ENCODE measurements around the gene SYTL1. TPM values are rescaled to one million over a fixed set of nuclear protein-coding genes. Genes with fewer than 3 reads are reported as not detected.

Gene SYTL1
- total RNA-seq, 2 donors from 2014 or later: 24.2 to 39.5 TPM

DNA sequence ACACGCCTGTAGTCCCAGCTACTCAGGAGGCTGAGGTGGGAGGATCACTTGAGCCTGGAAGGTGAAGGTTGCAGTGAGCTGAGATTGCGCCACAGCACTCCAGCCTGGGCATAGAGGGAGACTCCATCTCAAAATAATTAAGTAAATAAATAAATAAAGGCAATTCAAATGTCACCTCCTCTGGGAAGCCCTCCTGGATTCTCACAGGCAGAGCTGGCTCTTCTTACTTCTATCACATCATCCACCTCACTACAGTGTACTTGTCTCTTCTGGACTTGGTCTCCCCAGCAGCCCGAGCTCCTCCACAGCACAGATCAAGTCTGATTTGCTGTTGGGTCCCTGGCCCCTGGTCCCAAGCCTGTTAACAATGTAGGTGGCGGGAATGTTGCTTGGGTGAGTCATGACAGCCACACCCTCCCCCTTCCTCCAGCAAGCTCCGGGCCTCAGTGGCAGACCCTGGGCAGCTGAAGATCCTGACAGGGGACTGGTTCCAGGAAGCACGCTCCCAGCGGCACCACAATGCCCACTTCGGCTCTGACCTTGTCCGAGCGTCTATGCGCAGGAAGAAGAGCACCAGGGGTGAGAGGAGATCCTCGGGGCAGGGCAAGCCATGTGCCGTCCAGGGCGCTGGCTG, 5.3 kb downstream of the SYTL1 start:
- peaks cover 25 to 29% of the 10 kb centered on the region in 2 donors for H3K4me1 Mint-ChIP-seq (ENCODE audit: low read depth in 2 of 2)
- ATAC-seq: no peak
- H3K4me3 Mint-ChIP-seq: no peak overlapping the region
- no peaks in the 10 kb centered on the region for H3K36me3 Mint-ChIP-seq
- DNase-seq (ENCODE audit: low spot score): no peak
- H3K27ac Mint-ChIP-seq: no peak overlapping the region
- H3K9me3 Mint-ChIP-seq: no peaks in the 10 kb centered on the region
- H3K27me3 Mint-ChIP-seq: no peaks in the 10 kb centered on the region

DNA sequence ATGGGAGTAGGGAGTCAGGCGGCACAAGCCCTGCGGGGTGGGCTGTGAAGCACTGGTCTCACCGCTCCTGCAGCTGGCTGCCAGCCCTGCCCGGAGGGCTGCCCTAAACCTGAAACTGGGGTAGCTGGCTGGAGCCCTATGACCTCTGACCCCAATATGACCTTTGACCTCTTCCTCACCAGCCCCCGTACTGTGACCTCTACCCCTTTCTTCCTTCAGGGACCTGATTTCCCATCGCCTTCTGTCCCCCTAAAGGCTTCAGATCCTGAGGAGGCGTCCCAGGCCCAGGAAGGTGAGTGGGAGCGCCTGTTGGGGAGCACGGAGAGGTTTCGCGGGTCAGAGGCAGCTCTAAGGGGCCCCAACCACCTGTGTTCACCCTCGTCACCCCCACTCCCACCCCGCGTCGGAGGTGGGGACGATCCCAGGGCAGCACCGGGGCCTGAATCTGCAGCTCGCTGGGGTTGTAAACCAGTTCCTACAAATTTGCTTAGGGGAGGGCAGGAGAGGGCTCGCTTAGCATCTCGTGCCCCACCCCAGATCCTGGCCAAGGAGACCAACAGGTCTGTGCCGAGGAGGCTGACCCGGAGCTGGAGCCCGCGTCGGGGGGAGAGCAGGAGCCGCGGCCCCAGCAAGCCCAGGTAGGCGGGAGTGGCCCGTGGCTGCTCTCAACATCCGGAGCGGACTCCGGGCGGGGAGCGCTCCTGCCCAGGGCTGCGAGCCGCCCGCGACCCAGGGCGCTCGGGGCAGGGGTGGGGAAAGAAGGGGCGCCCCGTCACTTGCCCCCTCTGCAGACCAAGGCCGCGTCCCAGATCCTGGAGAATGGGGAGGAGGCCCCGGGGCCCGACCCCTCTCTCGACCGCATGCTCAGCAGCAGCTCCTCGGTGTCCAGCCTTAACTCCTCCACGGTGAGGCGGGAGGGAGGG, 7.3 kb downstream of the SYTL1 start:
- H3K4me1 Mint-ChIP-seq (ENCODE audit: low read depth in 2 of 2): peaks cover 8 to 11% of the 10 kb centered on the region in 2 donors
- H3K36me3 Mint-ChIP-seq: no peaks in the 10 kb centered on the region
- peak; percentile 77 to 78 for ATAC-seq
- no peak for DNase-seq (ENCODE audit: low spot score)
- H3K4me3 Mint-ChIP-seq: no peak overlapping the region
- no peaks in the 10 kb centered on the region for H3K9me3 Mint-ChIP-seq
- H3K27me3 Mint-ChIP-seq: no peaks in the 10 kb centered on the region
- no peak overlapping the region for H3K27ac Mint-ChIP-seq

DNA sequence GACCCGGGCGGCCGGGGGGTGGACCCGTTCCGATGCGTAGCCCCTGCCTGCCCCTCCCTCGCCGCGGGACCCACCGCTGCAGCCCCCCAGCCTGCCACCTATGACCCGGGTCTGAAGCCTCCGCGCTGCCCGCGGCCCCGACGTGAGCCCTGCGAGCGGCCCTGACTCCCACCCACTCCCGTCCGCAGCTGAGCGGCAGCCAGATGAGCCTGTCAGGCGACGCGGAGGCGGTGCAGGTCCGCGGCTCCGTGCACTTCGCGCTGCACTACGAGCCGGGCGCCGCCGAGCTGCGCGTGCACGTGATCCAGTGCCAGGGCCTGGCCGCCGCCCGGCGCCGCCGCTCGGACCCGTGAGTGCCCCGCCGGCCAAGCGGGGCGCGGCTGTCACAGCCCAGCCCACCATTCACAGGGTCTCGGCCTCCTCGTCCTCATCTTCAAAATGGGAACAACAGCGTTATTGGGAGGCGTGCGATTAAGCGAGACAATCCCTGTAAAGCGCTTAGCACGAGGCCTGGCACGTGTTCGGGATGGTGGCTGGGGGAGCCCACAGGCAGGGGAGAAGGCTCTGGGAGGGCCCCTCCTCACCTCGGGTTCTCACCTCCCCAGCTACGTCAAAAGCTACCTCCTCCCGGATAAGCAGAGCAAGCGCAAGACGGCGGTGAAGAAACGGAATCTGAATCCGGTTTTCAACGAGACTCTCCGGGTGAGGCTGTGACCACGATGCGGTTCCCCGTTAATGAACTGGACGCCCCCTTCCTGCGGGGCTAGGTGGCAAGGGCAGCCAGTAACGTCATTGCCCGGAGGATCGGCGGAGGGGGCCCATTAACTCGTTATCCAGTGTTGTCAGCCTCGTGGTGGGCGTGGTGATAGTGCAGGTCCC, 8.2 kb downstream of the SYTL1 start:
- ATAC-seq: peak; percentile 67 to 79
- Mint-ChIP-seq H3K4me1 (ENCODE audit: low read depth in 2 of 2) (peaks cover 8% of the 10 kb centered on the region in 2 donors), H3K36me3 (no peaks in the 10 kb centered on the region), H3K27ac (no peak overlapping the region), H3K9me3 (no peaks in the 10 kb centered on the region), H3K27me3 (no peaks in the 10 kb centered on the region), H3K4me3 (no peak overlapping the region)
- DNase-seq (ENCODE audit: low spot score): no peak

DNA sequence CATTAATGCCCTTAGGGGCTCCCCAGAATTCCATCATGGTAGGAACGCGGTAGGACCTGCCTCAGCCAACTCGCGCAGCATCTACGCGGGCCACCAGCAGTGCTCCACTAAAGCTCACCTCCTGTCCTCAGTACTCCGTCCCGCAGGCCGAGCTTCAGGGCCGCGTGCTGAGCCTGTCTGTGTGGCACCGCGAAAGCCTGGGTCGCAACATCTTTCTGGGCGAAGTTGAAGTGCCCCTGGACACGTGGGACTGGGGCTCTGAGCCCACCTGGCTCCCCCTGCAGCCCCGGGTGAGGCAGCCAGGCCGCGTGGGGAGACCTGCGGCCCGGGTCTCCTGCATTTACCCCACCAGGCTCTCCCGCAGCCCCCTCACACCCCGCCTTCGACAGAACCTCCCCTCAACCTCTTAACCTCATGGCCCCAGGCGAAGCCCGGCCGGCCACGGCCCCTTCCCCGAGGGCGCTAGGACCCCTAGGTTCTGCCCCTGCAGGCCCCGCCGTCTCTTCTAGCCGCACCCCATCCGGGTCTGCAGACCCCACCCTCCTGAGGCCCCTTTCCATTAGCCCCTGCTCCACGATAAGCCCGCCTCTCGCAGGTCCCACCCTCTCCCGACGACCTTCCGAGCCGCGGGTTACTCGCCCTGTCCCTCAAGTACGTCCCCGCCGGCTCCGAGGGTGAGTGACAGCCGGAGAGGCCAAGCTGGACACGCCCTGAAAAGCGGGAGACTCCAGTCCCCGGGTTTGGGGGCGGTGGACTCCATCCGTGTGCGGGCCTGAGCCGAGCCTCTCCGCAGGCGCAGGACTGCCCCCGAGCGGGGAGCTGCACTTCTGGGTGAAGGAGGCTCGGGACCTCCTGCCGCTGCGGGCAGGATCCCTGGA, 9.1 kb downstream of the SYTL1 start:
- ATAC-seq: no peak
- H3K4me3 Mint-ChIP-seq: no peak overlapping the region
- no peaks in the 10 kb centered on the region for H3K9me3 Mint-ChIP-seq
- no peaks in the 10 kb centered on the region for H3K36me3 Mint-ChIP-seq
- no peak overlapping the region for H3K27ac Mint-ChIP-seq
- H3K4me1 Mint-ChIP-seq (ENCODE audit: low read depth in 2 of 2): peaks cover 11 to 15% of the 10 kb centered on the region in 2 donors
- H3K27me3 Mint-ChIP-seq: no peaks in the 10 kb centered on the region
- DNase-seq (ENCODE audit: low spot score): no peak

DNA sequence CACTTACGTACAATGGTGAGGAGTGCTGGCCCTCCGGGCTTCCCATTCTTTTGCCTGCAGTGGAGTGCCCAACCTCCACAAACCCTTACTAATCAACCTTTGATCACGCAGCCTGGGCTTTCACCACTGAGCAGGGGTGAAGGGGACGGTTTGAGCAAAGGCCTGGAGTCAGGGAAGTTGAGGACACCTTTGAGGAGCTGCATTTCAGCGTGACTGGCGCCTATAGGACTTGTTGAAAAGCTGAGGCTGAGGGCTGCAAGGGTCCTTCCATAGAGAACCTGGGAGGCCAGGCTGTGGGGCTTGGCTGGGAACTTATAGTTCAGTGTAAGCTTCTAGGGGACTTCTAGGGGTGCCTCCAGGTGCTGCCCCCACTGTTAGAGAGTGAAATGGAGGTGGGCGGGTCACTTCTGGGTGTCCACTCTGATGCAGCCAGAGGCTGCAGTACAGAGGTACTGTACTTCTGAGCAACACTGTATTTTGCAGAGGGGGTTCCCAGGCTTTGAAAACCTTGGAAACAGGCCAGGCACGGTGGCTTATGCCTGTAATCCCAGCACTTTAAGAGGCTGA, 9.8 kb downstream of the SYTL1 start:
- H3K4me3 Mint-ChIP-seq: no peak overlapping the region
- no peaks in the 10 kb centered on the region for H3K9me3 Mint-ChIP-seq
- no peaks in the 10 kb centered on the region for H3K36me3 Mint-ChIP-seq
- peaks cover 7 to 14% of the 10 kb centered on the region in 2 donors for H3K4me1 Mint-ChIP-seq (ENCODE audit: low read depth in 2 of 2)
- DNase-seq (ENCODE audit: low spot score): no peak
- ATAC-seq: no peak
- H3K27ac Mint-ChIP-seq: no peak overlapping the region
- no peaks in the 10 kb centered on the region for H3K27me3 Mint-ChIP-seq

DNA sequence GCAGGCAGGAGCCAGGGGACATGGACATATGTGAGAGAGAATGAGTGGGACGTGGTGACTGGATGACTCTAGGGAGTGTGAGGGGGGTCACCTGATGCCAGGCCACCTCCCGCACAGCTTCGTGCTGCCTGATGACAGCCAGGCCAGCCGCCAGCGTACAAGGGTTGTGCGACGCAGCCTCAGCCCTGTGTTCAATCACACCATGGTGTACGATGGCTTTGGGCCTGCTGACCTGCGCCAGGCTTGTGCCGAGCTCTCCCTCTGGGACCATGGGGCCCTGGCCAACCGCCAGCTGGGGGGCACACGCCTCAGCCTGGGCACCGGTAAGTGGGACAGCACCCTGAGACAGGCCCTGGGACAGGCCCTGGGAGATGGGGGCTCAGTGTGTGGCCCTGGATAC, 11.3 kb downstream of the SYTL1 start:
- Mint-ChIP-seq H3K4me3 (no peak overlapping the region), H3K27me3 (no peaks in the 10 kb centered on the region), H3K36me3 (no peaks in the 10 kb centered on the region), H3K4me1 (ENCODE audit: low read depth in 2 of 2) (peaks cover 11 to 14% of the 10 kb centered on the region in 2 donors), H3K9me3 (no peaks in the 10 kb centered on the region), H3K27ac (peak overlapping the region in 1 of 2 donors; percentile 83)
- DNase-seq (ENCODE audit: low spot score): no peak
- no peak for ATAC-seq

DNA sequence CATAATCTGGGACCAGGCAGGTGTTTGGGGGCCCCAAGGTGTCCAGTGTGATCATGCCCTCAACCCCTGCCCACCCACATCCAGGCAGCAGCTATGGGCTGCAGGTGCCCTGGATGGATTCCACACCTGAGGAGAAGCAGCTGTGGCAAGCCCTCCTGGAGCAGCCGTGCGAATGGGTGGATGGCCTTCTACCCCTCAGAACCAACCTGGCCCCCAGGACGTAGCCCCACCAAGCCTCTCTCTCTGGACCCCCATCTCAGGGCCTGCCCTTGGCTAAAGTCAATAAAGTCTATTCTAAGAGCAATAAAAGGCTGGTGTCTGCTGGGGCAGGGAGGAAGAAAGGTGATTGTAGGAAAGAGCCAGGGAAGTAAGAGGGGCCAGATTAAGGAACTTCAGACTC, 11.8 kb downstream of the SYTL1 start:
- DNase-seq (ENCODE audit: low spot score): no peak

DNA sequence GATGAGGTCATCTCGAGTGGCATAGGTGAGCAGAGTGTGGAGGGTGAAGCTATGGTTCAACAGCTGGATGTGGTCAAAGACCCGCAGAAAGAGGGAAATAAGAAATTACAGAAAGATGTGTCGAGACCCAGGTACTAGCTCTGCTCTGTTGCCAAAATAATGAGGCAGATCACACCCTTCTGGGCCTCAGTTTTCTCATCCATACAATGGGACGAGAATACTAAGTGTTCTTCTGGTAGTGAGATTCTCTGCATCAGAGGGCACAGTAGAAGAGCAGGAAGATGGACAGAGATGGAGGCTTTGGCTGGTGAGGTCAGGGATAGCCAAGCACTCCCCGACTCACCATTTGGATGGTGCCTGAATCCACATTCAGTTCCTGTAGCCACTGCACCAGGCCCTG, 13.9 kb downstream of the SYTL1 start:
- no peak for ATAC-seq
- Mint-ChIP-seq H3K4me3 (peak overlapping the region; percentile 66), H3K9me3 (no peaks in the 10 kb centered on the region), H3K36me3 (no peaks in the 10 kb centered on the region), H3K27ac (peak overlapping the region; percentile 67 to 80), H3K27me3 (no peaks in the 10 kb centered on the region), H3K4me1 (ENCODE audit: low read depth in 2 of 2) (peaks cover 29 to 30% of the 10 kb centered on the region in 2 donors)
- DNase-seq (ENCODE audit: low spot score): no peak

More for the DNA sequence above, 11.8 kb downstream of the SYTL1 start:
- peak overlapping the region in 1 of 2 donors; percentile 39 for H3K27ac Mint-ChIP-seq
- H3K4me3 Mint-ChIP-seq: no peak overlapping the region
- peaks cover 11 to 14% of the 10 kb centered on the region in 2 donors for H3K4me1 Mint-ChIP-seq (ENCODE audit: low read depth in 2 of 2)
- H3K9me3 Mint-ChIP-seq: no peaks in the 10 kb centered on the region
- no peaks in the 10 kb centered on the region for H3K27me3 Mint-ChIP-seq
- no peaks in the 10 kb centered on the region for H3K36me3 Mint-ChIP-seq
- no peak for ATAC-seq

DNA sequence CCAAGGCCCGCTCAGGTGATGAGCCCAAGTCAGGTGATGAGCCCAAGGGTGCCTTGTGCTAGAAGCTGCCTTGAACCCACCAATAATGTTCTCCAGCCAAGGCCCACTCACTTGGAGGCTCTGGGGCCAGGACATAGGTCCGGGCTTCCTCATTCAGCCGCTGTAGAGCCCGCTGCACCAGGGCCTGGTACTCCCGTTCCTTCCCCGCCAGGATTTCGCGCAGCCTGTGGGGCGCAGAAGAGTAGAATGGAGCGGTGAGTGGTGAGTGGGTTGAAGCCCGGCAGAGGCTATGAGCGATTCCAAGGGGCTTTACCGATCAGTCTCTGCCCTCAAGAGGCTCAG, 14.4 kb downstream of the SYTL1 start:
- no peak for ATAC-seq
- no peaks in the 10 kb centered on the region for H3K36me3 Mint-ChIP-seq
- no peaks in the 10 kb centered on the region for H3K27me3 Mint-ChIP-seq
- no peak for DNase-seq (ENCODE audit: low spot score)
- peak overlapping the region; percentile 67 to 80 for H3K27ac Mint-ChIP-seq
- no peaks in the 10 kb centered on the region for H3K9me3 Mint-ChIP-seq
- peak overlapping the region; percentile 66 for H3K4me3 Mint-ChIP-seq
- peaks cover 29 to 30% of the 10 kb centered on the region in 2 donors for H3K4me1 Mint-ChIP-seq (ENCODE audit: low read depth in 2 of 2)

DNA sequence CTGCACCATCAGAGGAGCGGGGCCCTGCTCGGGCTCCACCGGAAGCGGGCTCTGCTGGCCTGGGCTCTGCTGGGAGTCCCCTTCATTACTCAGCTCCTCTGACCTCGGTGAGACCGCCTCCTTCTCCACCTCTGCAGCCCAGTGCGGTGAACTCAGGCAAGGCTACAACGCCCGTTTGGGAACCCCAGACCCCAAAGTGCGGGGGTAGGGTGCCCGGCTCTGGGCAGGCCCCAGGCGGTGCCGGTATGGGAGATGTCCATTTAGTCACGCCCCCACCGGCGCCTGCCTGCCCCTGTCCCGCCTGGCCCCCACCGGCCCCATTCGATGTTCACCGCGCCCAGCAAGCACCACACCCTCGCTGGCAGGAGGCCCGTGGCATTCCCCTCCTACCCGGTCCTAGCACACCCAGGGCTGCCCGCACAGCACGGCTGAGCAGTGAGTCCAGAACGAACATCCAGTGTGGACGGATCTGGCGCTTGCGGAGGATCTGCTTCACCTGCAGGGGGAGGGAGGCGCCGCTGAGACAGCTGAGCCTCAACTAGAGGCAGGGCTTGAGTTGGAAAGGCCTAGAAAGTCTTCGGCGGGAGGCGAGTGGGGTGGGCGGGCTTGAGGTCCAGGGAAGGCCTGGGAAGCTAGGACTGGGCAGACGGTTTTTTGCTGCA, 14.9 kb downstream of the SYTL1 start:
- peaks cover 29 to 30% of the 10 kb centered on the region in 2 donors for H3K4me1 Mint-ChIP-seq (ENCODE audit: low read depth in 2 of 2)
- ATAC-seq: peak; percentile 72 to 87
- no peaks in the 10 kb centered on the region for H3K27me3 Mint-ChIP-seq
- peak overlapping the region; percentile 66 for H3K4me3 Mint-ChIP-seq
- peak overlapping the region; percentile 67 to 80 for H3K27ac Mint-ChIP-seq
- no peaks in the 10 kb centered on the region for H3K36me3 Mint-ChIP-seq
- peak; percentile 82 for DNase-seq (ENCODE audit: low spot score)
- no peaks in the 10 kb centered on the region for H3K9me3 Mint-ChIP-seq

DNA sequence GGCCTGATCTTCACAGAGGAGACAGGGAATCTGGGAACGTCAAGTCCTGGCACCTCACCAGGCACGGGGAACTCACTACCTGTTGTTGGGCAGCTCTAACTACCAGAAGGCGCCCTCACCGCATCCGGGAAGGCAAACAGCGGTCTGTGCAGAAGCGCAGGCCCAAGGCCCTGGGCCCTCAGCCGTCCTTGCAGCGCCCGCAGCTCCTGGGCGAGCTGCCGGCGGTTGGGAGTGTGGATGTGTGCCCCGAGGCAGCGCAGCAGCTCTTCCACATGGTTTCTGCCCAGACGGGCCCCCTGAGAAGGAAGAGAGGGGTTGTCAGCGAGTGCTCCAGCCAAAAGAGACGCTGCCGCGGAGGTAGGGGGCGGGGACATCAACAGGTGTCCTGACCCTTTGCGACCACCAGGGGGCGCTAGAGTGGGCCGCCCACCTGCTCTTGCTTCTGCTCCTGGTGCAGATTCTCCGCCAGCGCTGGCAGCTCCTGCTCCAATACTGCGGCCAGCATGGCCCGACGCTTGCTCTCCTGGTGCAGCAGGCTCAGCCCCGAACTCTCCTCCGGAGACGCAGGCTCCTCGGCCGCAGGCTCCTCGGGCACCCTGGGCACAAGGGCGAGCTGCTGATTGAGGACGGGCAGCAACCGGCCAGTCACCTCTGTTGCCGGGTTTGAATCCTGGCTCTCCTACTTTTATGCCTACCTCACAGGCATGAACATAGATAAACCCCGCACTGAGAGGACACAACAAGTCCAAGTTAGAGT, 15.6 kb downstream of the SYTL1 start:
- no peaks in the 10 kb centered on the region for H3K36me3 Mint-ChIP-seq
- H3K4me3 Mint-ChIP-seq: peak overlapping the region; percentile 66
- ATAC-seq (peak; percentile 72 to 75), DNase-seq (ENCODE audit: low spot score) (peak; percentile 79)
- H3K27ac Mint-ChIP-seq: peak overlapping the region; percentile 67 to 80
- H3K27me3 Mint-ChIP-seq: no peaks in the 10 kb centered on the region
- H3K4me1 Mint-ChIP-seq (ENCODE audit: low read depth in 2 of 2): peaks cover 29 to 30% of the 10 kb centered on the region in 2 donors
- no peaks in the 10 kb centered on the region for H3K9me3 Mint-ChIP-seq

Measured in natural killer cell treated with Interleukin-12 subunit alpha and Interleukin-12 subunit beta and Interleukin-15 and Interleukin-18, amount 100 ng/mL, for 72 hours (primary cell).